HCT116 (cell line): Measurements from ENCODE around the gene SEC22A.

Experiments used
- FOSL1 ChIP-seq: IDR thresholded peaks from 2 replicates; pipeline ENCODE4 v1.6.1; 2012; ENCODE audit warnings: low read depth
- POLR2A ChIP-seq: IDR thresholded peaks from 2 replicates; pipeline ENCODE4 v1.7.0; 2011; ENCODE audit warnings: borderline replicate concordance; ENCODE audit not compliant: insufficient read depth, insufficient read length; ENCODE audit errors: extremely low read depth
- POLR2AphosphoS5 ChIP-seq: IDR thresholded peaks from 2 replicates; pipeline ENCODE4 v1.6.1; 2011; ENCODE audit warnings: mild to moderate bottlenecking, low read depth, low read length, moderate library complexity
- TCF7L2 ChIP-seq: IDR thresholded peaks from 2 replicates; pipeline ENCODE4 v1.7.0; 2011; ENCODE audit warnings: borderline replicate concordance, inconsistent platforms; ENCODE audit not compliant: insufficient read depth, insufficient read length; ENCODE audit errors: extremely low read depth
- TF ChIP-seq, protein P1 (sequence below), 3 experiments: fragments of 200-600 bp in 1 of 3; sonication (generic) in 1 of 3; IDR thresholded peaks in 2 of 3; conservative IDR thresholded peaks in 1 of 3; 2 replicates each; pipeline ENCODE4 v1.5.1; 2012 to 2017; ENCODE audit warnings: low read depth in 2 of 3, low read length in 2 of 3, antibody characterized with exemption in 1 of 3, borderline replicate concordance in 1 of 3, control low read depth in 1 of 3, mild to moderate bottlenecking in 1 of 3, mixed read lengths in 1 of 3, mixed run types in 1 of 3, moderate library complexity in 1 of 3; ENCODE audit not compliant: insufficient read depth in 1 of 3

DNA sequence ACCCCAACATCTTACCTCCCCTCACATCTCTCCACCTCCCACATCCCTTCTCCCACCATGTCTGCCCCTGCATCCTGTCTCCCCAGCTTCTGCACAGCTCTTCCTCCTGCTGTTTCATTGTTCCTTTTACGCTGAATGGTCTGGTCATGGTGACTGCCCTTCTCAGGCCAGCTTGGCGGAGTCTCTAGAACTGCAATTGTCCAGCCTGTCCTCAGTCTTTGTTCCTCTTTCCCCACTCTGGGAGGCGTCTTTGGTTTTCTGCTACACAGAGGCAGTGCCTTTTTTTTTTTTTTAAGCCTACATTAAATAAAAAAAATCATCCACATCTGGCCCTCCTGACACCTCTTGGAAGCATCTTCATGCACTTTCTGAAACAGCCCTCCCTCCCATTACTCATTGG, 49.1 kb upstream of the SEC22A start:
- TF ChIP-seq POLR2AphosphoS5 (no peak), POLR2A (no peak), FOSL1 (no peak), TCF7L2 (no peak)
- TF ChIP-seq, protein P1, sequence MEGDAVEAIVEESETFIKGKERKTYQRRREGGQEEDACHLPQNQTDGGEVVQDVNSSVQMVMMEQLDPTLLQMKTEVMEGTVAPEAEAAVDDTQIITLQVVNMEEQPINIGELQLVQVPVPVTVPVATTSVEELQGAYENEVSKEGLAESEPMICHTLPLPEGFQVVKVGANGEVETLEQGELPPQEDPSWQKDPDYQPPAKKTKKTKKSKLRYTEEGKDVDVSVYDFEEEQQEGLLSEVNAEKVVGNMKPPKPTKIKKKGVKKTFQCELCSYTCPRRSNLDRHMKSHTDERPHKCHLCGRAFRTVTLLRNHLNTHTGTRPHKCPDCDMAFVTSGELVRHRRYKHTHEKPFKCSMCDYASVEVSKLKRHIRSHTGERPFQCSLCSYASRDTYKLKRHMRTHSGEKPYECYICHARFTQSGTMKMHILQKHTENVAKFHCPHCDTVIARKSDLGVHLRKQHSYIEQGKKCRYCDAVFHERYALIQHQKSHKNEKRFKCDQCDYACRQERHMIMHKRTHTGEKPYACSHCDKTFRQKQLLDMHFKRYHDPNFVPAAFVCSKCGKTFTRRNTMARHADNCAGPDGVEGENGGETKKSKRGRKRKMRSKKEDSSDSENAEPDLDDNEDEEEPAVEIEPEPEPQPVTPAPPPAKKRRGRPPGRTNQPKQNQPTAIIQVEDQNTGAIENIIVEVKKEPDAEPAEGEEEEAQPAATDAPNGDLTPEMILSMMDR (IDR thresholded peaks at IDR 0.05 in 2 of 3, conservative IDR thresholded peaks at IDR 0.05 in 1 of 3; ENCODE audit: borderline replicate concordance in 1 of 3, insufficient read depth in 1 of 3, low read depth in 2 of 3, low read length in 2 of 3) = no peak
